Neuron (in vitro differentiated cells): ENCODE measurements around the gene AKT2.

ENCODE experiments used
- H2AFZ ChIP-seq: one replicate; pipeline ENCODE4 v1.6.1; 2013; ENCODE audit warnings: low read depth, mild to moderate bottlenecking, inconsistent platforms, low read length, moderate library complexity
- H3K27me3 ChIP-seq: one replicate; pipeline ENCODE4 v1.6.1; 2013; ENCODE audit warnings: low read length; ENCODE audit not compliant: insufficient read depth
- H3K36me3 ChIP-seq: one replicate; pipeline ENCODE4 v1.6.1; 2013; ENCODE audit warnings: low read length; ENCODE audit not compliant: insufficient read depth
- H3K4me1 ChIP-seq: one replicate; pipeline ENCODE4 v1.6.1; 2013; ENCODE audit warnings: low read length; ENCODE audit not compliant: insufficient read depth
- H3K4me3 ChIP-seq: 2 replicates; pipeline ENCODE4 v1.5.1; 2013; ENCODE audit warnings: mild to moderate bottlenecking, low read length, moderate library complexity
- H3K9me3 ChIP-seq: one replicate; pipeline ENCODE4 v1.6.1; 2013; ENCODE audit warnings: low read length

AKT2 gene

GRCh38 chr19:40264314-40265054, 20.7 kb downstream of the AKT2 start:
- Histone ChIP-seq H3K4me1 (no peaks in the 10 kb centered on the region), H3K36me3 (peaks cover 21% of the 10 kb centered on the region), H3K9me3 (peaks cover 3% of the 10 kb centered on the region), H2AFZ (no peak overlapping the region), H3K27me3 (no peaks in the 10 kb centered on the region), H3K4me3 (no peak overlapping the region)

- Histone ChIP-seq H3K9me3 (peaks cover 3% of the 10 kb centered on the region), H3K27me3 (no peaks in the 10 kb centered on the region), H3K36me3 (peaks cover 21% of the 10 kb centered on the region), H2AFZ (no peak overlapping the region), H3K4me1 (no peaks in the 10 kb centered on the region), H3K4me3 (no peak overlapping the region)
These were observed 21.5 kb downstream of the AKT2 start for GRCh38 chr19:40263440-40264313.

GRCh38 chr19:40262422-40262821, 22.7 kb downstream of the AKT2 start:
- Histone ChIP-seq H3K27me3 (no peaks in the 10 kb centered on the region), H3K4me3 (no peak overlapping the region), H2AFZ (no peak overlapping the region), H3K4me1 (no peaks in the 10 kb centered on the region), H3K36me3 (peaks cover 21% of the 10 kb centered on the region), H3K9me3 (peaks cover 3% of the 10 kb centered on the region)

GRCh38 chr19:40261631-40262030, 23.5 kb downstream of the AKT2 start:
- peaks cover 3% of the 10 kb centered on the region for H3K9me3 ChIP-seq
- no peaks in the 10 kb centered on the region for H3K4me1 ChIP-seq
- H3K36me3 ChIP-seq, result peaks cover 27% of the 10 kb centered on the region
- no peak overlapping the region for H2AFZ ChIP-seq
- no peaks in the 10 kb centered on the region for H3K27me3 ChIP-seq
- H3K4me3 ChIP-seq, result no peak overlapping the region

- Histone ChIP-seq H3K9me3 (no peaks in the 10 kb centered on the region), H2AFZ (no peak overlapping the region), H3K36me3 (peaks cover 44% of the 10 kb centered on the region), H3K27me3 (no peaks in the 10 kb centered on the region), H3K4me1 (no peaks in the 10 kb centered on the region), H3K4me3 (no peak overlapping the region)
These were observed 28.0 kb downstream of the AKT2 start for GRCh38 chr19:40257096-40257517.

GRCh38 chr19:40256512-40256911, 28.6 kb downstream of the AKT2 start:
- no peaks in the 10 kb centered on the region for H3K9me3 ChIP-seq
- H3K4me3 ChIP-seq, result no peak overlapping the region
- H3K27me3 ChIP-seq, result no peaks in the 10 kb centered on the region
- H3K4me1 ChIP-seq, result no peaks in the 10 kb centered on the region
- H3K36me3 ChIP-seq, result peaks cover 48% of the 10 kb centered on the region
- H2AFZ ChIP-seq, result no peak overlapping the region

- Histone ChIP-seq H3K27me3 (no peaks in the 10 kb centered on the region), H3K4me3 (no peak overlapping the region), H3K4me1 (no peaks in the 10 kb centered on the region), H2AFZ (no peak overlapping the region), H3K9me3 (no peaks in the 10 kb centered on the region), H3K36me3 (peaks cover 52% of the 10 kb centered on the region)
These were observed 29.5 kb downstream of the AKT2 start for GRCh38 chr19:40255619-40256166.

GRCh38 chr19:40254714-40255418, 30.3 kb downstream of the AKT2 start:
- no peak overlapping the region for H3K4me3 ChIP-seq
- no peaks in the 10 kb centered on the region for H3K9me3 ChIP-seq
- no peak overlapping the region for H2AFZ ChIP-seq
- no peaks in the 10 kb centered on the region for H3K27me3 ChIP-seq
- peaks cover 54% of the 10 kb centered on the region for H3K36me3 ChIP-seq
- no peaks in the 10 kb centered on the region for H3K4me1 ChIP-seq

- no peaks in the 10 kb centered on the region for H3K4me1 ChIP-seq
- no peaks in the 10 kb centered on the region for H3K9me3 ChIP-seq
- no peak overlapping the region for H3K4me3 ChIP-seq
- H2AFZ ChIP-seq, result no peak overlapping the region
- no peaks in the 10 kb centered on the region for H3K27me3 ChIP-seq
- peaks cover 57% of the 10 kb centered on the region for H3K36me3 ChIP-seq
These were observed 31.5 kb downstream of the AKT2 start for GRCh38 chr19:40253611-40254092.

GRCh38 chr19:40252395-40252794, 32.8 kb downstream of the AKT2 start:
- Histone ChIP-seq H3K9me3 (no peaks in the 10 kb centered on the region), H3K36me3 (peaks cover 57% of the 10 kb centered on the region), H3K27me3 (no peaks in the 10 kb centered on the region), H2AFZ (no peak overlapping the region), H3K4me3 (no peak overlapping the region), H3K4me1 (no peaks in the 10 kb centered on the region)

GRCh38 chr19:40251991-40252390, 33.2 kb downstream of the AKT2 start:
- Histone ChIP-seq H3K9me3 (no peaks in the 10 kb centered on the region), H3K4me1 (no peaks in the 10 kb centered on the region), H3K36me3 (peaks cover 54% of the 10 kb centered on the region), H3K4me3 (no peak overlapping the region), H3K27me3 (no peaks in the 10 kb centered on the region), H2AFZ (no peak overlapping the region)

GRCh38 chr19:40251244-40251643, 33.9 kb downstream of the AKT2 start:
- Histone ChIP-seq H3K27me3 (no peaks in the 10 kb centered on the region), H3K36me3 (peaks cover 47% of the 10 kb centered on the region), H2AFZ (no peak overlapping the region), H3K4me3 (no peak overlapping the region), H3K9me3 (no peaks in the 10 kb centered on the region), H3K4me1 (no peaks in the 10 kb centered on the region)
